ENCODE data around the gene A2M. TPM values are rescaled to one million over a fixed set of nuclear protein-coding genes. Genes with fewer than 3 reads are reported as not detected.

The A2M gene
- total RNA-seq, 2 donors from 2014 or later, result 0.59 TPM; not detected in 1

DNA sequence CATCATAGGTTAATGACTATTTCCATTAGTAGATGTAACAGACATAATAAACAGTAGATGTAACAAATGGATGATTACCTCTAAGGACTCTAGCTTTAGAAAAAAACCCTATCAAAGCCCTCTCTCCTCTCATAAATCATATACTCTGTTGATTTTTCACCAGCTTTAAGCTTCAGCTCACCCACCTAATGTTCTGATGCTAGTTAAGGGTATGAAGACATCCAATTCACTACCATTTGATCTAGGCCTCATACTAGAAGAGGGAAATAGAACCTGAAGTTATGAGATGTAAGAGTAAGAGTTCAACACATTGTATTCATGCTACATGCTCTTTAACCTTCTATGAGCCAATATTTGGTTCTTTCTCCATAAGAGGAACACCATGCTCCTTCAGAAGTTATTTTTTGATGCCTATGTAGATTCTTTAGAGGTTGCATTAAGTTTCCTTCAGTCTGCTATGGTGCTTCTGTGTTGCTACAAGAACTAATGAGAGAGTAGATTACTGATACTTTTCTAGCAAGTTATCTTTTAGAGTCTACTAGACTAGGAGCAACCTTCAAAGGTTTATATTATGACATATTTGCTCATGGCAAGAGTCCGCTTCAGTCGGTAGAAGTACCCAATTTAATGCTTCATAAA, 16.0 kb downstream of the A2M start:
- peaks cover 8 to 17% of the 10 kb centered on the region in 2 donors for H3K4me1 Mint-ChIP-seq (ENCODE audit: low read depth in 2 of 2)
- no peak overlapping the region for H3K4me3 Mint-ChIP-seq
- ATAC-seq (no peak), DNase-seq (ENCODE audit: low spot score) (no peak)
- H3K27ac Mint-ChIP-seq, result no peak overlapping the region
- no peaks in the 10 kb centered on the region for H3K9me3 Mint-ChIP-seq
- H3K27me3 Mint-ChIP-seq, result no peaks in the 10 kb centered on the region
- no peaks in the 10 kb centered on the region for H3K36me3 Mint-ChIP-seq

- DNase-seq (ENCODE audit: low spot score), result no peak
- H3K36me3 Mint-ChIP-seq, result no peaks in the 10 kb centered on the region
- peaks cover 8 to 12% of the 10 kb centered on the region in 2 donors for H3K4me1 Mint-ChIP-seq (ENCODE audit: low read depth in 2 of 2)
These were observed 17.2 kb downstream of the A2M start for GRCh38 chr12:9098463-9099026.

DNA sequence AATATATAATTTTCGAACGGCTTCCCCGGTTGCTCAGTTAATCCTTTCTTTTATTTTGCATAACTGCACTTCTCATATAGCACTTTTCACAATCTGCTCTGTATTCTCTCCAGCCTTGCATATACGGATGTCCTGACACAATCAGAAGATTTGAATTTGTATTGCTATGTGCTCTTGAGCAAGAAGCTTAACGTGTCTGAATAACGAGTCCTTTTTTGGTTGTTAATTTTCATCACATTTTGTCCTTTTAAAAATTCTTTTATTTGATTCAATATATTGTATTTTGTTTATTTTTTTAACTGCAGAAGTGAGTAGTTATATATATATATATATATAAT, 17.6 kb downstream of the A2M start:
- no peak overlapping the region for H3K4me3 Mint-ChIP-seq
- H3K36me3 Mint-ChIP-seq, result no peaks in the 10 kb centered on the region
- no peak overlapping the region for H3K27ac Mint-ChIP-seq

More at GRCh38 chr12:9098463-9099026, 17.2 kb downstream of the A2M start:
- no peak for ATAC-seq
- Mint-ChIP-seq H3K4me3 (no peak overlapping the region), H3K9me3 (no peaks in the 10 kb centered on the region), H3K27me3 (no peaks in the 10 kb centered on the region), H3K27ac (no peak overlapping the region)

DNA sequence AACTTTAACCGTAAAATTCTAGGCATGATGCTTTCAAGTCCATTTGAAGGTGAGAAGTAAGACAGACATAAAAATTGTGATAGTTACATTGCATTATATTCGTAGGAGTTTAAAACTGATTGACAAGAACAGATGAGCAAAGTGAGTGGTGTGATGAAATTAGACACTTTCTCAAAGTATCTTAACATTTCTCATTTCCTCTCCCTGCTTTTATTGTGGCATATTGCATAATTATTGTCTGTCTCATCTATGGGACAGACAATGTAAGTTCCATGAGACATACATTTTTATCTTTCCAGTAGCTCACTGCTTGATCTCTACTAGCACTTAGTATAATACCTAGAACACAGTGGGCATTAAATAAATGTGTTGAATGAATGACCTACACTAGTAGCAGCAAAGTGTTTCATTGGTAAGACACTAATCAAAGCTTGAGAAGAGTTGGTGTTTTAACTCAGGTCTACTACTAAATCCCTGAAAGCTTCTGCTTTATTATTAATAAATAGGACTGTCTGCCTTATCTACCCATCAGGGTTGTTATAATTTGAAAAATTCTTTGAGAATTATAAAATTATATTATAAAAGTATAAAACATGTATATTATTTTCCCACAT, 19.0 kb downstream of the A2M start:
- ATAC-seq, result no peak
- no peaks in the 10 kb centered on the region for H3K27me3 Mint-ChIP-seq
- no peak overlapping the region for H3K27ac Mint-ChIP-seq
- H3K9me3 Mint-ChIP-seq, result no peaks in the 10 kb centered on the region
- peaks cover 6 to 8% of the 10 kb centered on the region in 2 donors for H3K4me1 Mint-ChIP-seq (ENCODE audit: low read depth in 2 of 2)
- H3K36me3 Mint-ChIP-seq, result no peaks in the 10 kb centered on the region
- no peak overlapping the region for H3K4me3 Mint-ChIP-seq
- DNase-seq (ENCODE audit: low spot score), result no peak

More for the DNA sequence above, 17.6 kb downstream of the A2M start:
- H3K27me3 Mint-ChIP-seq, result no peaks in the 10 kb centered on the region
- no peaks in the 10 kb centered on the region for H3K9me3 Mint-ChIP-seq
- no peak for DNase-seq (ENCODE audit: low spot score)
- peaks cover 6 to 8% of the 10 kb centered on the region in 2 donors for H3K4me1 Mint-ChIP-seq (ENCODE audit: low read depth in 2 of 2)
- no peak for ATAC-seq

DNA sequence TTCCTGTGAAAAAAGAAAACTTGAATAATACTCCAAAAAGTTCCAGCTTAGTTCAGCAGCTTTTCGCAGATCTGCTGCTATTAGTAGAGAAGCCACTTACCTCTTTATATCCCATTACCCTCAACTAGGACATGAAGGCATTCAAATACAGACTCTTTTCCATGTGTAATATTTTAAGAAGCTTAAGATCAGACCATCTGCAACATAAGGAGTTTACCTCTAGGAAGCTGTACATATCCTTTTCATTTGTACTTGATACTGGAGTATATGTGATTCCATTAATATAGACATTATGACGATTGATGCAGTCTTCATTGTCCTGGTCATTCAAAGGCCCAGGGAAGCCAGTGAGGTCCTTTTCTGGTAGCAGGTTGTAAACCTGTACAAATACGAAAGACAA, 20.4 kb downstream of the A2M start:
- H3K27ac Mint-ChIP-seq, result no peak overlapping the region
- H3K4me1 Mint-ChIP-seq (ENCODE audit: low read depth in 2 of 2), result peaks cover 6 to 8% of the 10 kb centered on the region in 2 donors
- ATAC-seq (no peak), DNase-seq (ENCODE audit: low spot score) (no peak)
- no peaks in the 10 kb centered on the region for H3K27me3 Mint-ChIP-seq
- no peak overlapping the region for H3K4me3 Mint-ChIP-seq
- H3K9me3 Mint-ChIP-seq, result no peaks in the 10 kb centered on the region
- no peaks in the 10 kb centered on the region for H3K36me3 Mint-ChIP-seq

GRCh38 chr12:9094512-9095206, 21.1 kb downstream of the A2M start:
- H3K27me3 Mint-ChIP-seq, result no peaks in the 10 kb centered on the region
- H3K4me3 Mint-ChIP-seq, result no peak overlapping the region
- no peak overlapping the region for H3K27ac Mint-ChIP-seq
- H3K9me3 Mint-ChIP-seq, result no peaks in the 10 kb centered on the region
- ATAC-seq (no peak), DNase-seq (ENCODE audit: low spot score) (no peak)
- H3K36me3 Mint-ChIP-seq, result no peaks in the 10 kb centered on the region
- H3K4me1 Mint-ChIP-seq (ENCODE audit: low read depth in 2 of 2), result peaks cover 6 to 8% of the 10 kb centered on the region in 2 donors

DNA sequence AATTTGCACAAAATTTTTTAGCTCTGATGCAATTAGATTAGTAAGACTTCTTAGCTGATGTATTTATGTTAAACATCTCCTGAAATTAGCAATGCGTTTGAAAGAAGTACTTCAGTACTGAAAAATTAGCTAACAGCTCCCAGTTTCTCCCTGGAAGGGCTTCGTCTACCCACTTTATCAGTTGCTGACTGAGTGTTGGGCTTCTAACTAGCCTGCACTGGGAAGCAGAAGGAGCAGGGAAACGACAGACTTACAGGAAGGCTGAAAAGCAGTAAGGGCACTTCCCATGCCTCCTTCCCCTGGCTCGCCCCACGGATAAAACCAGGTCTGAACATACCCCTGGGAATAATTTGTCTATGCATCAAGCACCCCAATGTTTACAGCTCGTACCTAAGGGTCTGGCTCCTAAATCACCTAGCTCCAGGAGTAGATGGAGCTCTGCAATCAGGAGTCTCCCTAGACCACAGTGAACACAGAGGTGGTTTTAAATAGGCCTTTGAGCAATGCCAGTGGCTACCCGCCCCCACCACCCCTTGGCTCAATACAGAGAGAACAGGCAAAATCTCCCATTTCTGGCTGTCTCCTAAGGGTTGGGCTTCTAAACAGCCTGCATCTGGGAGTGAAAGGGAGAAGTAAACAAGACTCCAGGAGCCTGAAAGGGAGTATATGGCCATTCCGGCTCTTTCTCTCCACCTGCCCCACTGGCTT, 23.7 kb downstream of the A2M start:
- no peak overlapping the region for H3K27ac Mint-ChIP-seq
- no peaks in the 10 kb centered on the region for H3K36me3 Mint-ChIP-seq
- H3K9me3 Mint-ChIP-seq, result no peaks in the 10 kb centered on the region
- H3K27me3 Mint-ChIP-seq, result no peaks in the 10 kb centered on the region
- ATAC-seq (peak in 1 of 2 donors; percentile 24), DNase-seq (ENCODE audit: low spot score) (no peak)
- H3K4me1 Mint-ChIP-seq (ENCODE audit: low read depth in 2 of 2), result peaks cover 6 to 13% of the 10 kb centered on the region in 2 donors
- no peak overlapping the region for H3K4me3 Mint-ChIP-seq

- H3K9me3 Mint-ChIP-seq, result no peaks in the 10 kb centered on the region
- no peaks in the 10 kb centered on the region for H3K36me3 Mint-ChIP-seq
- no peaks in the 10 kb centered on the region for H3K27me3 Mint-ChIP-seq
- H3K4me1 Mint-ChIP-seq (ENCODE audit: low read depth in 2 of 2), result peaks cover 0 to 5% of the 10 kb centered on the region in 2 donors
- no peak for DNase-seq (ENCODE audit: low spot score)
- no peak overlapping the region for H3K4me3 Mint-ChIP-seq
- no peak overlapping the region for H3K27ac Mint-ChIP-seq
- no peak for ATAC-seq
These were observed 25.5 kb downstream of the A2M start for GRCh38 chr12:9090220-9090619.

GRCh38 chr12:9087087-9087835, 28.5 kb downstream of the A2M start:
- no peak for ATAC-seq
- no peak overlapping the region for H3K4me3 Mint-ChIP-seq

DNA sequence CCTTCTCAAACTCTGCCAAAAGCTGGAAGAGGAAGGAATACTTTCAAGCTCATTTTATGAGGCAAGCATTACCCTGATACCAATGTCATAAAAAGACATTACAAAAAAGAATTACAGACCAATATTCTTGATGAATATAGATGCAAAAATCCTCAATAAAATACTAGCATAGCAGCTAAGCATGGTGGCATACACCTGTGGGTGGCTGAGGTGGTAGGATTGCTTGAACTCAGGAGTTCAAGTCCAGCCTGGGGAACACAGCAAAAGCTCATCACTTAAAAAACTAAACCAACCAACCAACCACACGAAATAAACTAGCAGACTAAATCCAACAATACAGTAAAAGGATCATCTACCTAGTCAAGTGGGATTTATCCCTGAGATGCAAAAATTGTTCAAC, 29.6 kb downstream of the A2M start:
- H3K36me3 Mint-ChIP-seq, result peaks cover 13% of the 10 kb centered on the region
- H3K27ac Mint-ChIP-seq, result no peak overlapping the region
- H3K4me1 Mint-ChIP-seq (ENCODE audit: low read depth in 2 of 2), result peaks cover 0 to 10% of the 10 kb centered on the region in 2 donors
- DNase-seq (ENCODE audit: low spot score) (no peak), ATAC-seq (no peak)
- H3K4me3 Mint-ChIP-seq, result no peak overlapping the region
- peaks cover 12% of the 10 kb centered on the region for H3K9me3 Mint-ChIP-seq
- no peaks in the 10 kb centered on the region for H3K27me3 Mint-ChIP-seq

More at GRCh38 chr12:9087087-9087835, 28.5 kb downstream of the A2M start:
- H3K4me1 Mint-ChIP-seq (ENCODE audit: low read depth in 2 of 2), result peaks cover 0 to 10% of the 10 kb centered on the region in 2 donors
- H3K27ac Mint-ChIP-seq, result no peak overlapping the region
- peaks cover 8% of the 10 kb centered on the region for H3K36me3 Mint-ChIP-seq
- H3K27me3 Mint-ChIP-seq, result no peaks in the 10 kb centered on the region
- DNase-seq (ENCODE audit: low spot score), result no peak
- peaks cover 12% of the 10 kb centered on the region for H3K9me3 Mint-ChIP-seq

DNA sequence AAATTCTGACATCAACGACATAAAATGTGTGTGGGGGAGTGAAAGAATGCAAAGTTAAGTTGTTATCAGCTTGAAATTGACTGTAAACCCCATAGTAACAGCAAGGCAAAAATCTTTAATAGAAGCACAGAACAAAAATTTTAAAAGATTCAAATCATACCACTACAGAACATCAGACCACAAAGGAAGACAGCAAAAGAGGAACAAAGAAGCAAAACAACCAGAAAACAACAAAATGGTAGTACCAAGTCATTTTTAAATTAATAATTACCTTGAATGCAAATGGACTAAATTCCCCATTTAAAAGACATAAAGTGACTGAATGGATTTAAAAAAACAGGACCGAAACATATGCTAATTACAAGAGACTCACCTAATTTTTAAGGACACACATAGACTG, 31.3 kb downstream of the A2M start:
- DNase-seq (ENCODE audit: low spot score) (no peak), ATAC-seq (no peak)
- H3K36me3 Mint-ChIP-seq, result peaks cover 13% of the 10 kb centered on the region
- H3K9me3 Mint-ChIP-seq, result peaks cover 12% of the 10 kb centered on the region
- peaks cover 0 to 12% of the 10 kb centered on the region in 2 donors for H3K4me1 Mint-ChIP-seq (ENCODE audit: low read depth in 2 of 2)
- no peaks in the 10 kb centered on the region for H3K27me3 Mint-ChIP-seq
- no peak overlapping the region for H3K27ac Mint-ChIP-seq
- no peak overlapping the region for H3K4me3 Mint-ChIP-seq

DNA sequence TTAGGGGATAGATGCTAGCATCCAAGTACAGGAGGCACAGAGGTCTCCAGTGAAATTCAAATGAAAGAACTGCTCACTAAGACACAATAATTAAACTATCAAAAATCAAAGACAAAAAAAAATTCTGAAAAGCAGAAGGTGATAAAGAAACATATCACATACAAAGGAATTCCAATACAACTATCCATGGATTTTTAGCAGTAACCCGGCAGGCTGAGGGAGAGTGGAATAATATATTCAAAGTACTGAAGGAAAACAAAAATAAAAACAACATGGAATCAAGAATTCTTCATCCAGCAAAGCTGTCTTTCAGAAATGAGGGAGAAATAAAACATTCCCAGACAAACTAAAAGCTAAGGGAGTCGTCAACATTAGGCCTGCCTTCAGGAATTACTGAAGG, 31.9 kb downstream of the A2M start:
- Mint-ChIP-seq H3K27me3 (no peaks in the 10 kb centered on the region), H3K27ac (no peak overlapping the region), H3K36me3 (peaks cover 13% of the 10 kb centered on the region), H3K9me3 (peaks cover 12% of the 10 kb centered on the region), H3K4me3 (no peak overlapping the region), H3K4me1 (ENCODE audit: low read depth in 2 of 2) (peaks cover 0 to 12% of the 10 kb centered on the region in 2 donors)
- DNase-seq (ENCODE audit: low spot score) (no peak), ATAC-seq (no peak)
